ENCODE measurements around the gene SLC24A3.

GRCh38 chr20:19416627-19417026 lies 204.2 kb downstream of the SLC24A3 start:
- TF ChIP-seq CTCF (IDR thresholded peaks at IDR 0.05; ENCODE audit: poor library complexity) (no peak), EZH2 (IDR thresholded peaks at IDR 0.05; ENCODE audit: borderline replicate concordance) (no peak)
